ENCODE measurements around the gene CNTN4. TPM values are rescaled to one million over a fixed set of nuclear protein-coding genes. Genes with fewer than 3 reads are reported as not detected.

Gene CNTN4
- total and polyA plus RNA-seq, 2 experiments from 2014 or later = 0.91 to 4.0 TPM

DNA sequence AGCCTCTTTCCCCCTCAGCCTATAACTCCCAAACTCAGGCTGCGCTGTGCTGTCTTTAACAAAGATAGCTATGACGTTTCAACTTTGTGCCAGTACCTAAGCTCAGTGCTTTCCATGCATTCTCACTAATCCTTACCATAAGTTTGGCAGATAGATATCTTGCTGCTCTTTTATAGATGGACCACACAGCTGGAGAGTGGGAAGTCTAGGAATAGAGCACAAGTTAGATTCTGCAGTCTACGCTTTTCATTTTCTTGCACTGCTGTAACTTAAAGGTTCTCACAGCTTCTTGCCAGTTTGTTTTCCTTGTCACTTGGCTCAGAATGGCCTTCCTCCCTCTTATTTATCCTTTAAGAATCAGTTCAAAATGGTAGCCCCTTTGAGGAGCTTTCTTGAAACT is 468.8 kb downstream of the CNTN4 start:
- H3K79me2 ChIP-seq (replicated peaks; ENCODE audit: insufficient read depth) = no peaks in the 10 kb centered on the region
- H3K4me1 ChIP-seq (ENCODE audit: insufficient read depth) = no peaks in the 10 kb centered on the region
- Mint-ChIP-seq H3K27me3 (ENCODE audit: insufficient read depth, low read depth, poor library complexity) (no peaks in the 10 kb centered on the region), H3K9me3 (peaks cover 89% of the 10 kb centered on the region), H3K4me3 (no peak overlapping the region), H3K36me3 (ENCODE audit: low read depth) (peaks cover 33% of the 10 kb centered on the region), H3K27ac (no peak overlapping the region), H3K4me1 (no peaks in the 10 kb centered on the region)
- H3K36me3 ChIP-seq (ENCODE audit: insufficient read depth) = no peaks in the 10 kb centered on the region
- no peak for ATAC-seq
- H3K4me3 ChIP-seq = no peak overlapping the region
- H3F3A ChIP-seq (replicated peaks; ENCODE audit: low read depth) = no peaks in the 10 kb centered on the region
- H4K20me1 ChIP-seq (replicated peaks; ENCODE audit: insufficient read depth) = no peaks in the 10 kb centered on the region
- no peak overlapping the region for H3K27ac ChIP-seq (ENCODE audit: low read depth)
- no peak overlapping the region for H2AFZ ChIP-seq
- H3K9me2 ChIP-seq (ENCODE audit: insufficient read depth) = no peaks in the 10 kb centered on the region
- no peaks in the 10 kb centered on the region for H3K27me3 ChIP-seq (ENCODE audit: insufficient read depth)
- DNase-seq (ENCODE audit: low spot score) = no peak
- H3K4me2 ChIP-seq = no peak overlapping the region
- TF ChIP-seq POLR2AphosphoS5 (IDR thresholded peaks at IDR 0.05; ENCODE audit: low read depth) (no peak), JUNB (IDR thresholded peaks at IDR 0.05; ENCODE audit: unreplicated experiment) (no peak), NANOG (IDR thresholded peaks at IDR 0.05; ENCODE audit: borderline replicate concordance) (no peak)

DNA sequence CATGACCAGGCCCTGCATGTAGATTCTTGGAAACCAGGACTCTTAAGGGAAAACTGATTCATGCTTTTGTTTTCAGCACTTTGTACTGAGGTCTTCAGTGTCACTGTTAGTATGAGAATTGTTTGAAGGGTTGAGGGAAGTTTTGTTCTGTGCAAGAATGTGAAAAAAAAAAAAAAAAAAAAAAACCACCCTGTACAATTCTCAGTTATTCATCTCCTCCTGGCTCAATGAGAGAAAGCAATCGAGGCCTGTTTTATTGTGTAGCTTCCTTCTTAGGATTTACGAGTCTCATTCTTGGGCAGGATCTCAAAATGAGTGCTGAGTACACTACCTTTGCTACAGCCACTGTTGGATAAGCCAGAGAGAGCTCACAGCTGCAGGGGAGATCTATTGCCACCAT is 469.5 kb downstream of the CNTN4 start:
- Histone ChIP-seq H3K27me3 (ENCODE audit: insufficient read depth) (no peaks in the 10 kb centered on the region), H4K20me1 (replicated peaks; ENCODE audit: insufficient read depth) (no peaks in the 10 kb centered on the region), H3K4me3 (no peak overlapping the region), H3K79me2 (replicated peaks; ENCODE audit: insufficient read depth) (no peaks in the 10 kb centered on the region), H3K4me2 (no peak overlapping the region), H3K36me3 (ENCODE audit: insufficient read depth) (no peaks in the 10 kb centered on the region), H3K4me1 (ENCODE audit: insufficient read depth) (no peaks in the 10 kb centered on the region), H2AFZ (no peak overlapping the region), H3K9me2 (ENCODE audit: insufficient read depth) (no peaks in the 10 kb centered on the region), H3F3A (replicated peaks; ENCODE audit: low read depth) (no peaks in the 10 kb centered on the region), H3K27ac (ENCODE audit: low read depth) (no peak overlapping the region)
- no peak for ATAC-seq
- Mint-ChIP-seq H3K4me3 (no peak overlapping the region), H3K36me3 (ENCODE audit: low read depth) (peaks cover 35% of the 10 kb centered on the region), H3K9me3 (peaks cover 89% of the 10 kb centered on the region), H3K27ac (no peak overlapping the region), H3K27me3 (ENCODE audit: insufficient read depth, low read depth, poor library complexity) (no peaks in the 10 kb centered on the region), H3K4me1 (no peaks in the 10 kb centered on the region)
- TF ChIP-seq, protein P1, sequence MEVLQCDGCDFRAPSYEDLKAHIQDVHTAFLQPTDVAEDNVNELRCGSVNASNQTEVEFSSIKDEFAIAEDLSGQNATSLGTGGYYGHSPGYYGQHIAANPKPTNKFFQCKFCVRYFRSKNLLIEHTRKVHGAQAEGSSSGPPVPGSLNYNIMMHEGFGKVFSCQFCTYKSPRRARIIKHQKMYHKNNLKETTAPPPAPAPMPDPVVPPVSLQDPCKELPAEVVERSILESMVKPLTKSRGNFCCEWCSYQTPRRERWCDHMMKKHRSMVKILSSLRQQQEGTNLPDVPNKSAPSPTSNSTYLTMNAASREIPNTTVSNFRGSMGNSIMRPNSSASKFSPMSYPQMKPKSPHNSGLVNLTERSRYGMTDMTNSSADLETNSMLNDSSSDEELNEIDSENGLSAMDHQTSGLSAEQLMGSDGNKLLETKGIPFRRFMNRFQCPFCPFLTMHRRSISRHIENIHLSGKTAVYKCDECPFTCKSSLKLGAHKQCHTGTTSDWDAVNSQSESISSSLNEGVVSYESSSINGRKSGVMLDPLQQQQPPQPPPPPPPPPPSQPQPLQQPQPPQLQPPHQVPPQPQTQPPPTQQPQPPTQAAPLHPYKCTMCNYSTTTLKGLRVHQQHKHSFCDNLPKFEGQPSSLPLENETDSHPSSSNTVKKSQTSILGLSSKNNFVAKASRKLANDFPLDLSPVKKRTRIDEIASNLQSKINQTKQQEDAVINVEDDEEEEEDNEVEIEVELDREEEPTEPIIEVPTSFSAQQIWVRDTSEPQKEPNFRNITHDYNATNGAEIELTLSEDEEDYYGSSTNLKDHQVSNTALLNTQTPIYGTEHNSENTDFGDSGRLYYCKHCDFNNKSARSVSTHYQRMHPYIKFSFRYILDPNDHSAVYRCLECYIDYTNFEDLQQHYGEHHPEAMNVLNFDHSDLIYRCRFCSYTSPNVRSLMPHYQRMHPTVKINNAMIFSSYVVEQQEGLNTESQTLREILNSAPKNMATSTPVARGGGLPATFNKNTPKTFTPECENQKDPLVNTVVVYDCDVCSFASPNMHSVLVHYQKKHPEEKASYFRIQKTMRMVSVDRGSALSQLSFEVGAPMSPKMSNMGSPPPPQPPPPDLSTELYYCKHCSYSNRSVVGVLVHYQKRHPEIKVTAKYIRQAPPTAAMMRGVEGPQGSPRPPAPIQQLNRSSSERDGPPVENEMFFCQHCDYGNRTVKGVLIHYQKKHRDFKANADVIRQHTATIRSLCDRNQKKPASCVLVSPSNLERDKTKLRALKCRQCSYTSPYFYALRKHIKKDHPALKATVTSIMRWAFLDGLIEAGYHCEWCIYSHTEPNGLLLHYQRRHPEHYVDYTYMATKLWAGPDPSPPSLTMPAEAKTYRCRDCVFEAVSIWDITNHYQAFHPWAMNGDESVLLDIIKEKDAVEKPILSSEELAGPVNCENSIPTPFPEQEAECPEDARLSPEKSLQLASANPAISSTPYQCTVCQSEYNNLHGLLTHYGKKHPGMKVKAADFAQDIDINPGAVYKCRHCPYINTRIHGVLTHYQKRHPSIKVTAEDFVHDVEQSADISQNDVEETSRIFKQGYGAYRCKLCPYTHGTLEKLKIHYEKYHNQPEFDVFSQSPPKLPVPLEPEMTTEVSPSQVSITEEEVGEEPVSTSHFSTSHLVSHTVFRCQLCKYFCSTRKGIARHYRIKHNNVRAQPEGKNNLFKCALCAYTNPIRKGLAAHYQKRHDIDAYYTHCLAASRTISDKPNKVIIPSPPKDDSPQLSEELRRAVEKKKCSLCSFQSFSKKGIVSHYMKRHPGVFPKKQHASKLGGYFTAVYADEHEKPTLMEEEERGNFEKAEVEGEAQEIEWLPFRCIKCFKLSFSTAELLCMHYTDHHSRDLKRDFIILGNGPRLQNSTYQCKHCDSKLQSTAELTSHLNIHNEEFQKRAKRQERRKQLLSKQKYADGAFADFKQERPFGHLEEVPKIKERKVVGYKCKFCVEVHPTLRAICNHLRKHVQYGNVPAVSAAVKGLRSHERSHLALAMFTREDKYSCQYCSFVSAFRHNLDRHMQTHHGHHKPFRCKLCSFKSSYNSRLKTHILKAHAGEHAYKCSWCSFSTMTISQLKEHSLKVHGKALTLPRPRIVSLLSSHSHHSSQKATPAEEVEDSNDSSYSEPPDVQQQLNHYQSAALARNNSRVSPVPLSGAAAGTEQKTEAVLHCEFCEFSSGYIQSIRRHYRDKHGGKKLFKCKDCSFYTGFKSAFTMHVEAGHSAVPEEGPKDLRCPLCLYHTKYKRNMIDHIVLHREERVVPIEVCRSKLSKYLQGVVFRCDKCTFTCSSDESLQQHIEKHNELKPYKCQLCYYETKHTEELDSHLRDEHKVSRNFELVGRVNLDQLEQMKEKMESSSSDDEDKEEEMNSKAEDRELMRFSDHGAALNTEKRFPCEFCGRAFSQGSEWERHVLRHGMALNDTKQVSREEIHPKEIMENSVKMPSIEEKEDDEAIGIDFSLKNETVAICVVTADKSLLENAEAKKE (CRISPR knock-in tag; IDR thresholded peaks at IDR 0.05) = no peak
- DNase-seq (ENCODE audit: low spot score) = no peak

Measured in GM23338 (cell line).